Left ventricle myocardium inferior (tissue), 1 donor: Measurements from ENCODE around the gene WASF3. TPM values are rescaled to one million over a fixed set of nuclear protein-coding genes. Genes with fewer than 3 reads are reported as not detected.

Experiments used
- DNase-seq: peaks from one replicate; pipeline ENCODE4 v3.0.0-alpha.2; 2020
- H3K27ac ChIP-seq: fragments of 200-600 bp; replicated peaks from 2 replicates; pipeline ENCODE4 v1.8.0; 2021
- H3K27me3 ChIP-seq: fragments of 200-600 bp; 2 replicates; pipeline ENCODE4 v1.8.0; 2021; ENCODE audit warnings: low read depth
- H3K36me3 ChIP-seq: fragments of 200-600 bp; 2 replicates; pipeline ENCODE4 v1.8.0; 2021
- H3K4me1 ChIP-seq: fragments of 200-600 bp; 2 replicates; pipeline ENCODE4 v1.8.0; 2021
- H3K4me3 ChIP-seq: fragments of 200-600 bp; 2 replicates; pipeline ENCODE4 v1.8.0; 2021; ENCODE audit warnings: mild to moderate bottlenecking, moderate library complexity
- H3K9me3 ChIP-seq: fragments of 200-600 bp; replicated peaks from 2 replicates; pipeline ENCODE4 v1.8.0; 2021
- CTCF ChIP-seq: fragments of 200-600 bp; IDR thresholded peaks from 2 replicates; pipeline ENCODE4 v1.8.0; 2021; ENCODE audit warnings: antibody characterized with exemption, mild to moderate bottlenecking, borderline replicate concordance
- intact Hi-C: fragments of 100-400 bp; cut with micrococcal nuclease; formaldehyde crosslinking; loops from one replicate; pipeline ENCODE4 v1.11.0; 2022
- total RNA-seq: library from RNA; stranded (reverse); fragmentation: NEBNext Ultra II Directional; extraction: Animal tissue kit (Norgen Biotek cat#: 25700); gene quantifications from one replicate; pipeline ENCODE4 v1.2.1, GENCODE V29; 2021
- donor health status: DM: no; HTN: yes; CAD: no; lungs with severe emphysema.

The WASF3 gene
- total RNA-seq, 1 donor from 2014 or later = 12.6 TPM

GRCh38 chr13:26693749-26694463, 136.4 kb downstream of the WASF3 start:
- no peak for DNase-seq
- Histone ChIP-seq H3K36me3 (peaks cover 24% of the 10 kb centered on the region), H3K4me1 (peaks cover 13% of the 10 kb centered on the region), H3K27me3 (no peaks in the 10 kb centered on the region), H3K9me3 (peaks cover 29% of the 10 kb centered on the region), H3K4me3 (no peak overlapping the region), H3K27ac (no peak overlapping the region)
- no peak for TF ChIP-seq CTCF
- intact Hi-C loops = loop anchor here (10.0 kb wide), 1 partner anchor 209 kb away; no protein-coding TSS in a partner anchor

- Histone ChIP-seq H3K36me3 (peaks cover 16% of the 10 kb centered on the region), H3K4me3 (no peak overlapping the region), H3K9me3 (peaks cover 21% of the 10 kb centered on the region), H3K4me1 (peaks cover 13% of the 10 kb centered on the region), H3K27me3 (no peaks in the 10 kb centered on the region), H3K27ac (no peak overlapping the region)
- no peak for TF ChIP-seq CTCF
- intact Hi-C loops = loop anchor here (5.0 to 10.0 kb wide), 2 partner anchors 210 to 507 kb away; no protein-coding TSS in a partner anchor
- no peak for DNase-seq
Measured at GRCh38 chr13:26694609-26695359, 137.3 kb downstream of the WASF3 start.

GRCh38 chr13:26695360-26695705, 137.8 kb downstream of the WASF3 start:
- no peaks in the 10 kb centered on the region for H3K27me3 ChIP-seq
- no peak overlapping the region for H3K27ac ChIP-seq
- H3K4me3 ChIP-seq = no peak overlapping the region
- TF ChIP-seq CTCF = no peak
- H3K36me3 ChIP-seq = peaks cover 11% of the 10 kb centered on the region
- no peak for DNase-seq
- intact Hi-C loops = loop anchor here (5.0 to 10.0 kb wide), 2 partner anchors 211 to 508 kb away; no protein-coding TSS in a partner anchor
- H3K9me3 ChIP-seq = peaks cover 15% of the 10 kb centered on the region
- peaks cover 13% of the 10 kb centered on the region for H3K4me1 ChIP-seq

- no peak for DNase-seq
- Histone ChIP-seq H3K27ac (no peak overlapping the region), H3K27me3 (no peaks in the 10 kb centered on the region), H3K36me3 (peaks cover 5% of the 10 kb centered on the region), H3K9me3 (peaks cover 10% of the 10 kb centered on the region), H3K4me3 (no peak overlapping the region), H3K4me1 (peaks cover 13% of the 10 kb centered on the region)
- no peak for TF ChIP-seq CTCF
- intact Hi-C loops = loop anchor here (5.0 to 10.0 kb wide), 2 partner anchors 211 to 509 kb away; no protein-coding TSS in a partner anchor
Measured at GRCh38 chr13:26695891-26696311, 138.4 kb downstream of the WASF3 start.

GRCh38 chr13:26697069-26697955, 139.8 kb downstream of the WASF3 start:
- no peaks in the 10 kb centered on the region for H3K36me3 ChIP-seq
- no peak for DNase-seq

More at GRCh38 chr13:26697069-26697955, 139.8 kb downstream of the WASF3 start:
- TF ChIP-seq CTCF = no peak
- intact Hi-C loops = loop anchor here (5.0 to 10.0 kb wide), 2 partner anchors 213 to 510 kb away; no protein-coding TSS in a partner anchor
- Histone ChIP-seq H3K4me1 (peaks cover 13% of the 10 kb centered on the region), H3K4me3 (no peak overlapping the region), H3K27me3 (peaks cover 3% of the 10 kb centered on the region), H3K27ac (no peak overlapping the region), H3K9me3 (peaks cover 3% of the 10 kb centered on the region)
